ENCODE results near the gene INVS. TPM values are rescaled to one million over a fixed set of nuclear protein-coding genes. Genes with fewer than 3 reads are reported as not detected.

Gene INVS
- total RNA-seq, 2 experiments from 2014 or later = 30.7 to 36.7 TPM

DNA sequence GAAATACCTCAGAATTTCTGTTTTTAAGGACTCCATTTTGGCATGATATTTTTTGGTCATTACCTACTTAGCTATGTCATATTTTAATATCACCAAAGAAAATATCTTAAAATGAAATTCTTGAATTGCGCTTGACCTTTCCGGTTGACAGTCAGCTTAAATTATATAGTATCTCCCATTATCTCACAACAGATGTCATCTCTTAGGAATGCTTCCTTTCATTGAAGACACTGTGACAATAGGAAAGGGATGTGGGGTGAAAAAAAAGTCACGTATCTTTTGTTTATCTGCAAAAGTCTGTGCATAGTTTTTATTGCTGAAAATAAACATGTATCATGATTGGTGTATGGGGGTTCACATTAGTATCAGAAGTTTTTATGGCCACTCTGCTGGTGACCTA, 105.8 kb downstream of the INVS start:
- no TSS peak for BruUV-seq (replicated peaks)
- POLR2A ChIA-PET = interaction anchor here (0.6 to 0.9 kb wide), 2 partner anchors 18 to 274 kb away, joined by 3 to 5 read pairs; no protein-coding TSS in a partner anchor
- CTCF ChIA-PET (ENCODE audit: unreplicated experiment) = no interaction called here
- H3K4me2 ChIP-seq (ENCODE audit: low read length) = no peak overlapping the region
- peaks cover 5% of the 10 kb centered on the region; the same call in 1 of the 2 replicates for H3K9me3 ChIP-seq (ENCODE audit: low read length)
- no peaks in the 10 kb centered on the region for H3K79me2 ChIP-seq (ENCODE audit: insufficient read depth, low read depth, low read length)
- no peaks in the 10 kb centered on the region for H4K20me1 ChIP-seq (ENCODE audit: insufficient read depth, low read length)
- no peaks in the 10 kb centered on the region for H3K9me2 ChIP-seq (ENCODE audit: insufficient read depth, low read length)
- H3K4me3 ChIP-seq (ENCODE audit: low read depth, low read length, poor library complexity, severe bottlenecking) = no peak overlapping the region
- intact Hi-C loops (cut with micrococcal nuclease; ENCODE audit: unreplicated experiment) = no loop called here
- TF ChIP-seq, protein P1, sequence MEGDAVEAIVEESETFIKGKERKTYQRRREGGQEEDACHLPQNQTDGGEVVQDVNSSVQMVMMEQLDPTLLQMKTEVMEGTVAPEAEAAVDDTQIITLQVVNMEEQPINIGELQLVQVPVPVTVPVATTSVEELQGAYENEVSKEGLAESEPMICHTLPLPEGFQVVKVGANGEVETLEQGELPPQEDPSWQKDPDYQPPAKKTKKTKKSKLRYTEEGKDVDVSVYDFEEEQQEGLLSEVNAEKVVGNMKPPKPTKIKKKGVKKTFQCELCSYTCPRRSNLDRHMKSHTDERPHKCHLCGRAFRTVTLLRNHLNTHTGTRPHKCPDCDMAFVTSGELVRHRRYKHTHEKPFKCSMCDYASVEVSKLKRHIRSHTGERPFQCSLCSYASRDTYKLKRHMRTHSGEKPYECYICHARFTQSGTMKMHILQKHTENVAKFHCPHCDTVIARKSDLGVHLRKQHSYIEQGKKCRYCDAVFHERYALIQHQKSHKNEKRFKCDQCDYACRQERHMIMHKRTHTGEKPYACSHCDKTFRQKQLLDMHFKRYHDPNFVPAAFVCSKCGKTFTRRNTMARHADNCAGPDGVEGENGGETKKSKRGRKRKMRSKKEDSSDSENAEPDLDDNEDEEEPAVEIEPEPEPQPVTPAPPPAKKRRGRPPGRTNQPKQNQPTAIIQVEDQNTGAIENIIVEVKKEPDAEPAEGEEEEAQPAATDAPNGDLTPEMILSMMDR (conservative IDR thresholded peaks at IDR 0.05; ENCODE audit: low read length) = no peak
- TF ChIP-seq EZH2phosphoT487 (IDR thresholded peaks at IDR 0.05; ENCODE audit: borderline replicate concordance, low read depth, low read length) = no peak
- no peak overlapping the region for H2AFZ ChIP-seq (ENCODE audit: low read length)
- no peak for DNase-seq (ENCODE audit: low spot score)
- no peak overlapping the region for H3K27ac ChIP-seq (ENCODE audit: low read depth, low read length, poor library complexity, severe bottlenecking)
- peaks cover 12% of the 10 kb centered on the region for H3K36me3 ChIP-seq (ENCODE audit: insufficient read depth, low read length)
- peaks cover 2% of the 10 kb centered on the region for H3K4me1 ChIP-seq (ENCODE audit: insufficient read depth, low read length, poor library complexity, severe bottlenecking)

DNA sequence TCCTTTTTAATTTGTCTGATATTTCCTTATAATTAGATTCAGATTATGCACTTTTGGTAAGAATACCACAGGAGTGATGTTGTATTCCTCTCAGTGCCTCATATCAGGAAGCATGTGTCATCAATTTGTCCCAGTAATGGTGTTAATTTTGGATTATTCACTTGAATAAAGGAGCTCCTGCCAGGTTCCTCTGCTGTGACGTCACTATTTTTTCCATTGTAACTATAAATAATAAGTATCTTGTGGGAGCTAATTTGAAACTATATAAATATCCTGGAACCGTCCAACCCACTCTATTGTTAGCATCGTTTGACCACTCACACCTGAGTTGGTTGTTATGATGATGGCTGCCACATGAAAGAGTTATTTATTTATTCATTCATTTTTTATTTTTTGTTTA, 107.9 kb downstream of the INVS start:
- Histone ChIP-seq H3K36me3 (ENCODE audit: insufficient read depth, low read length) (peaks cover 12% of the 10 kb centered on the region), H3K9me3 (ENCODE audit: low read length) (no peaks in the 10 kb centered on the region; the same call in 1 of the 2 replicates), H3K79me2 (ENCODE audit: insufficient read depth, low read depth, low read length) (no peaks in the 10 kb centered on the region), H3K4me3 (ENCODE audit: low read depth, low read length, poor library complexity, severe bottlenecking) (no peak overlapping the region), H3K4me2 (ENCODE audit: low read length) (no peak overlapping the region), H3K27ac (ENCODE audit: low read depth, low read length, poor library complexity, severe bottlenecking) (no peak overlapping the region), H3K4me1 (ENCODE audit: insufficient read depth, low read length, poor library complexity, severe bottlenecking) (peaks cover 6% of the 10 kb centered on the region), H2AFZ (ENCODE audit: low read length) (no peak overlapping the region), H4K20me1 (ENCODE audit: insufficient read depth, low read length) (no peaks in the 10 kb centered on the region), H3K9me2 (ENCODE audit: insufficient read depth, low read length) (no peaks in the 10 kb centered on the region)
- CTCF ChIA-PET (ENCODE audit: unreplicated experiment) = no interaction called here
- DNase-seq (ENCODE audit: low spot score) = no peak
- intact Hi-C loops (cut with micrococcal nuclease; ENCODE audit: unreplicated experiment) = no loop called here
- BruUV-seq (replicated peaks) = no TSS peak
- POLR2A ChIA-PET = interaction anchor here (1.3 kb wide), 1 partner anchor 11 kb away, joined by 3 read pairs; no protein-coding TSS in a partner anchor
- TF ChIP-seq, protein P1 (conservative IDR thresholded peaks at IDR 0.05; ENCODE audit: low read length) = no peak
- TF ChIP-seq EZH2phosphoT487 (IDR thresholded peaks at IDR 0.05; ENCODE audit: borderline replicate concordance, low read depth, low read length) = no peak

DNA sequence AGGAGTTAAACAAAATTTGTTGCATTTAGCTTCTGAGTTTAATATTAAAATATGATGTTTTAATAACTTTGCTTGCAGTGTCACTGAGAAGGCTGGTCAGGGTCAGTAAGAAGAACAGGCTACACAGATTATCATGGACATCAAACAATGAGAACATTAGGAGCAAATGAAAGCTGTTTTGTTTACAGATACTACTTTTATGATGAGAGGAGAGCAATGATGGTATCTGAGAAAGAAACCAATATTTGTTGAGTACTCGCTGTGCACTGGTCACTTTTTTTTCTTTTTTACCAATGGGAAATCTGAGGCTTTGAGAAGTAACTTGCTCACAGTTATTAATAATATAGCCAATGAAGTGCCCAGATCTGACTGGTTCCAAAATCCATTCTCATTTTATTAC, 109.6 kb downstream of the INVS start:
- Histone ChIP-seq H3K36me3 (ENCODE audit: insufficient read depth, low read length) (peaks cover 12% of the 10 kb centered on the region), H3K79me2 (ENCODE audit: insufficient read depth, low read depth, low read length) (no peaks in the 10 kb centered on the region), H3K9me3 (ENCODE audit: low read length) (no peaks in the 10 kb centered on the region; the same call in 1 of the 2 replicates), H3K4me2 (ENCODE audit: low read length) (no peak overlapping the region), H2AFZ (ENCODE audit: low read length) (no peak overlapping the region), H3K9me2 (ENCODE audit: insufficient read depth, low read length) (no peaks in the 10 kb centered on the region), H3K4me1 (ENCODE audit: insufficient read depth, low read length, poor library complexity, severe bottlenecking) (peaks cover 6% of the 10 kb centered on the region), H3K27ac (ENCODE audit: low read depth, low read length, poor library complexity, severe bottlenecking) (no peak overlapping the region), H3K4me3 (ENCODE audit: low read depth, low read length, poor library complexity, severe bottlenecking) (no peak overlapping the region), H4K20me1 (ENCODE audit: insufficient read depth, low read length) (no peaks in the 10 kb centered on the region)
- DNase-seq (ENCODE audit: low spot score) = no peak
- CTCF ChIA-PET (ENCODE audit: unreplicated experiment) = no interaction called here
- no TSS peak for BruUV-seq (replicated peaks)
- POLR2A ChIA-PET = no interaction called here
- intact Hi-C loops (cut with micrococcal nuclease; ENCODE audit: unreplicated experiment) = no loop called here
- TF ChIP-seq, protein P1 (conservative IDR thresholded peaks at IDR 0.05; ENCODE audit: low read length) = no peak
- TF ChIP-seq EZH2phosphoT487 (IDR thresholded peaks at IDR 0.05; ENCODE audit: borderline replicate concordance, low read depth, low read length) = no peak

Measured in OCI-LY7 (cell line).